Activated naive CD8-positive, alpha-beta T cell treated with anti-CD3 and anti-CD28 coated beads, Interleukin-2, amount 50 U/mL, for 16 hours (primary cell): Measurements from ENCODE around the gene MAP3K9.

Experiments used
- DNase-seq: peaks from one replicate; pipeline ENCODE4 v3.0.0-alpha.2; 2020; ENCODE audit warnings: low read depth, low spot score

MAP3K9 gene

DNA sequence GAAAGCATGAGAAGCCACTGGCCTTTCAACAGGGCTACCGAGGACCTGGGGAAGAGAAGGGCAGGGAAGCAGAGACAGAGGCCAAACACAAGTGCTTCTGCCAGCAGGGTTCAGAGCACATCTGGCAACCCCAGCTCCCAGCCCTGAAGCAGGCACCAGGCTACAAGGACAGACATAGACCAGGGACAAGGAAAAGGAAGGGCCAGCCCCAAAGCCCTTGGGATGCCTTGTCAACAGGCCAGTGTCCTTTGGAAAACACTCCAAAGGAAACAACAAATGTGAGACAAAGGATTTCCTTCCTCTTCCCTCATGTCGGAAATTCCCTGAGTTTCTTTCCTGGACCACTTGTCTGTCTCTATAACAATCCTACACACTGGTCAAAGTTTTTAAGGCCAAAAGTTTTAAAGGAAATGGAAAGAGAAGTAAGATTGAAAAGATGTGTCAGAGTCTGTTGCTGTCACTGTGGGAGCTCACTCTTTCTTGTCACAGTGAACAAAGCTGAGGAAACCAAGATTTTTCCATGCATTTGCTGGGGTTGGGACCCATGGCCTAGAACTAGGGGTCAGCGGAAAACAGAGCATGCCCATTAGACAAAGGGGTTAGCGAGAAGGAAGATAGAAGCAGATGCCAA lies 108.2 kb downstream of the MAP3K9 start:
- DNase-seq, result no peak

DNA sequence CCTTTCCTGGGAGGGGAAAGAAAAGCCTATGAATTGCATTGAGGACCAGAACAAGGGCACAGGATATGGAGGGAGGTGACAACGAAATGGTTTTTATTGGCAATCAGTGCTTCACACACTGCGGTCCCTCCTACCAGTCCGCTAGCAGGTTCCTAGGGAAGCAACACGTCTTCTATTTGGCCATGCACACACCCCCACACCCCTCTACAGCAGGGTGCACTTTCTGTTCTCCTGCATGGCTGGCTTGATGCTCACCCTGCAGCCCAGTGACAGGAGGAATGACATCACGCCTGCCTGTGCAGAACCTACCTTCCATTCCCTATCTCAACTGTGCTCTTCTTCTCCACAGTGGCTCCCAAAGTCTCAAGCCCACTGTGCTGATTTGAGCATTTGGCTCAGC lies 109.7 kb downstream of the MAP3K9 start:
- no peak for DNase-seq

DNA sequence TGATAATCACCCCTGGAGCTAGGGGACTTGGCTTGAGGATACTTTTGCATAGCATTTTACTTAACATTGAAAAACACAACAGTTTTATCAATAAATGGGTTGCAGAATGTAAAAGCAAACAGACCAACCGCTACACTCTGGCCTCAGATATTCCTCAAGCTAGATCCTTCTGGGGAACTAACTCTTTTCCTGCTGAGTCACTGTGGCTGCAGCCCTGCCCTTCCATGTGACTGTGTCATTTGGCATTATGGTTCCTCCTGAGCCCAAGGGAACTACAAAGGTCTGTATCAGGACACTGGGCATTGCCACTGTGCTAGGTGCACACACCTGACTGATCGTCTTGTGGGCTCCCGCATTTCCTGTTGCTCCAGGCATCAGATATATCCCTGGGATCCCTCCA lies 111.0 kb downstream of the MAP3K9 start:
- DNase-seq, result no peak

DNA sequence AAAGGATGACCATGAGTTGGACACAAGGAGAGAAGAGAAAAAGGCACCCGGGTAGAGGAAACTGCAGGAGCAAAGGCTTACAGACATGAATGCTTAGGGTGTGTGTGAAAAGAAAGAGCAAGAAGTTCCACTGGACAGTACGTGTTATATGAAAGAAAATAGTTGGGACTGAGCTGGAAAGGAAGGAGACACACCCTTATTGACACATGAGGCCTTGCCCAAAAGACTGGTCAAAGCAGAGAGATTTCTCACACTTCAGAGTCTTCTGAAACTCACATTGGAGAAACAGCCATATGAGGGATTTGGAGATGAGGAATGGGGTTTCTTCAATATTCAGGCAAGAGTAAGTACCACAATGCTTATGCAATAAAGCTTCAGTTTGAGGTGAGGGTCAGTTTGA lies 111.6 kb downstream of the MAP3K9 start:
- DNase-seq, result no peak

DNA sequence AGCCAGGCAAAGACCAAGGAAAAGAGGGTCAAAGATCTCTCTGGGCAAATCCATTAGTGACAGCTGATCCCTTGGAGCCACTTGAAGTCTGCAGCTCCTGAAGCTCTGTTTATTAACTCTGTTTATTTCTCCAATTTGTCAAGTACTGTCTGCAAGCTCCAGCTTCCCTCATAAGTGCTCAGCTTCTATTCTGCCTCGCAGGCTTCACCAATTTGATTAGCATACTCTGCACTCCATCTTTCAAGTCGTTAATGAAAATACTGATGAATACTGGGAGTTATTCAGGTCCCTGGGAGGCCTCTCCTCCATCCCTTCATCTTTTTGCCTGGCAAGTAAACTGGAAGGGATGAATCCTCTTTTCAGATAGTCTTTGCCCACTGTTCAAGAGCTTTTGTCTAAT lies 113.3 kb downstream of the MAP3K9 start:
- DNase-seq, result no peak

DNA sequence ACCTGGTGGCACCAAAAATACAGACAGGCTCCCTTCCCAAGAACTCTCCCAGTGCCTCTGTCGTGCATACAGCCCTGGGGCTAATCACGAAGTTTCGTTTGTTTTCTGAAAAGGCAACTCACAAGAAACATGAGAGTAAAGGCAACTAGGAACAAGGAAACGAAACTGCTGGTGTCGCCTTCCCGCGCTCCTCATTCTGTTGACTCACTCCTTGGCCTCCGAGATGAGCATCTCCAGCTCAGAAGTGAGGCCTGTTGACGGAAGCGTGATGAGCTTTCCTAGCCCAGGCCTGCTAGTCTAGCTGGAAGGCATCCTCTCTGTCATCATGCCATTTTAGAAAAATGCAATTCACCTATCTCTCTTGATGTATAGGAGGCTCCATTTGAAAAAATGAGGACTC lies 117.1 kb downstream of the MAP3K9 start:
- DNase-seq, result no peak

DNA sequence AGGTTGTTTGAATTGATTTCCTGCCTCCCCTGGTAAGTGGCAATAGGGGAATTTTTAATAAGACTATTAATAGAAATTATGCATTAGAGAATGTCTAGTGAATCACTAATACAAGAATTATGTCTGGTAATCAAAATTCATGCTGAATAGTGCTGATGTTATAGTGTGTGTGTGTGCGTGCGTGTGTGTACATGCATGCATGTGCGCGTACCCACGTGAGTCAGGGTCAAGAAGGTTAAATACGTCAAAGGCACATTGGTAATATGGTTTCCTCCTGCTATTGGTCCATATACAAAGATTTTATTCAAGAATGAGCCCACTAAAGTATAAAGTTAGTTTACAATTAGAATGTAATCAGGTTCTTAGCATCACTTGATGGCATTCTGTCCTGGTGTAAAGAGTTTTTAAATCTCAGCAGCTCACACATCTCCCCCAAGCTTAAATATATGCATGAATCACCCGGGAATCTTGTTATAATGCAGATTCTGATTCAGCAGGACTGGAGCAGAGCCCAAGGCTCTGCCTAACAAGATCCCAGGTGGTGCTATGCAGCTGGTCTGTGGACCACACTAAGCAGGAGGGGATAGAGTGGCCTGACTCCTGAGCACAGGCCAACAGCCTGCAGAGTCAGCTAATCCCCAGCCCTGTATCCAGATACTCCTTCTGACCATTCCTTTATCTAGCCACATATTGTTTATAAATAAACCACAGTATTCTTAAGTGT lies 123.7 kb downstream of the MAP3K9 start:
- DNase-seq, result no peak

DNA sequence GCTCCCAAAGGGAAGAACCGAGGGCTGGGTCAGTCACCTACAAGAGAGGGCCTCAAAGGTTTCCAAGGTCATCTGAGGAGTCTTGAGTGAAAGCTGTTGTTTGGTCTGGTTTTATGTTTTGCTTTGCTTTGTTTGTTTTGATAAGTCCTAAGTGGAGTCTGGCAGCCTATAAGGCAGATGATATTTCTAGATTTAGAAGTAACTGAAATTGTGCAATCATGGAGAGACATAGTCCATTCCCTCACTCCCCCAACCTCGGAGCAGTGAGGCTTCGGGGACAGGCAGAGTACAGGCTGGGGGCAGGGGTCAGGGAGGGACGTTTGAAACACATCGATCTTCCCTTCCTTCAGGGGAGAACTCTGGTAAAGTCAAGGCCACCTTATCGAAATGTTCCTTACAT lies 125.3 kb downstream of the MAP3K9 start:
- no peak for DNase-seq

DNA sequence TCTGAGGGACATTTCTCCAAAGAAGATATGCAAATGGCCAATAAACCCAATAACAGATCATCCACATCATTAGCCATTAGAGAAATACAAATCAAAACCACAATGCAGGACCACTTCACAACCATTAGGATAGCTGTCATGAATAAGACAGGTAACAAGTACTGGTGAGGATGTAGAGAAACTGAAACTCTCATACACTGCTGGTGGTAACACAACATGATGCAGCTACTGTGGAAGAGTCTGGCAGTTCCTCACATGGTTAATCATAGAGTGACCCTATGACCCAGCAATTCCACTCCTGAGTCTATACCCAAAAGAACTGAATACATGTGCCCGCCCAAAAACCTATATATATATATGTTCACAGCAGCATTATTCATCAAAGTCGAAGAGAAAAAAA lies 128.6 kb downstream of the MAP3K9 start:
- DNase-seq, result no peak

DNA sequence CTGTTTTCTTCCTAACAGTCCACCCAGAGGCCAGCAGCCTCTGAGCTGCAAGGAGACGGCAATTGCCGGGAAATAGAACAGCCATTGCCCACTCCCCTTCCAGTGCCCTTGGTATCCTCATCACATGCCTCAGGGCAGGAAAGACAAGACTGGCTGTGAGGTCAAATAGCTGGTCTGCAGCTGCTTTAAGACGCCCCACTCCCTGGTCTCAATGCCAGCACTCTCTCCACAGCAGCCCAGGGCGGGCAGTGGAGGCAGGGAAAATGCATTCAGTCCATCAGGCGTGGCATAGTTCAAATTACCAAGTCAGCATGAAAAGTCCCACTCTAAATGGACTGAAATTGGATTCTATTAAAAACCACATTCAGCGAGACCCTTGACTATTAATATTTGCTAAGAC lies 132.0 kb downstream of the MAP3K9 start:
- no peak for DNase-seq
